Hematopoietic multipotent progenitor cell treated with erythropoietin and hydrocortisone succinate and interleukin-3 and kit ligand, for 4 days (in vitro differentiated cells): ENCODE results near the gene ARHGAP15.

ENCODE experiments used
- DNase-seq: peaks from one replicate; pipeline ENCODE4 v3.0.0-alpha.2; 2015

Gene ARHGAP15

GRCh38 chr2:143176606-143177005 is 47.4 kb downstream of the ARHGAP15 start:
- DNase-seq: no peak

- no peak for DNase-seq
Observed at GRCh38 chr2:143177096-143177786, 48.0 kb downstream of the ARHGAP15 start.

DNA sequence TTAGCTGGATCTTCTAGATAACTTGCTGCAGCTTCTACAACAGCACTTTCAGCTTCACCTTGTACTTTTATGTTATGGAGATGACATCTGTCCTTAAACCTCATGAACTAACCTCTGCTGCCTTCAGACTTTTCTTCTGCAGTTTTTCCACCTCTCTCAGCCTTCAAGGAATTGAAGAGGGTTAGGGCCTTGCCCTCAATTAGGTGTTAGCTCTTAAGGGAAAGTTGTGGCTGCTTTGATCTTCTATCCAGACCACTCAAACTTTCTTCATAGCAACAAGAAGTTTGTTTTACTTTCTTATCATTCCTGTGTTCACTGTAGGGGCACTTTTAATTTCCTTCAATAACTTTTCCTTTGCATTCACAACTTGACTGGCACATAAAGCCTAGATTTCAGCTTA is 52.3 kb downstream of the ARHGAP15 start:
- no peak for DNase-seq

DNA sequence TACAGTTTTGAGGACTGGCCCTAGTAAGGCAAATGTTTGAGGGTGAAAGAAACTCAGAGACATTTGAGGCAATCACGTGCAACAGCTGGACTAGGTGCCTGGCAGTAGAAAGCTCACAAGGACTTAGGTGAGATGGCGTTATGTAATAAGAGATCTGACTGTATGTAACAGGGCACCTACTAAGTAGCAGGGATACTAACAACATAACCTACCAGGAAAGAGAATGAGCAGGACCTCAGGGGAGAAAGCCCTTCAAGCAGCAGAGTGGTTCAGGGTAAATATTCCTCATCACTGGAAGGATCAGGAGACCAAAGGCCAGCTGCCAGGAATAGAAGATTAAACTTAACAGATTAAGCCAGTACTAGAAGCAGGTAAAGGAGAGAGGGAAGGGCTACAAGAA is 53.4 kb downstream of the ARHGAP15 start:
- no peak for DNase-seq

- no peak for DNase-seq
Observed at GRCh38 chr2:143183804-143184463, 54.7 kb downstream of the ARHGAP15 start.

GRCh38 chr2:143186876-143187275 is 57.7 kb downstream of the ARHGAP15 start:
- no peak for DNase-seq

GRCh38 chr2:143190431-143190830 is 61.2 kb downstream of the ARHGAP15 start:
- no peak for DNase-seq

DNA sequence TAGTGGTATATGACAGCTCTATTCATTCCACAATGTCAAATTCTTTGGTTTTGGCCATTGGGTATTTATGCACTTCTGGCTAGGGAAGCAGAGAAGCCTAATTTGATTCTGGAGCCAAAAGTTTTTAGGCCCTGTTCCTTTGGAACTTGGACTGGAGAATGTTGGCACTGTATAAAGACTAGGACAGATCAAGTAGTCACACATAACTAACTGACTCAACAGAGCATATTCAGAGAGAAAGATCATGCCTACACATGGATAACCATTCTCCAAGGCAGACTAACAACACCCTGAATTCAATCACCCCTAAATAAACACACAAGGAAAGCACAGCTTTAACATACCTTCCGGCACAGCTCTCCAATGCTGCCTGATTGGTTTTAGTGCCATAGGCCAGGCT is 62.9 kb downstream of the ARHGAP15 start:
- no peak for DNase-seq

- no peak for DNase-seq
Observed at GRCh38 chr2:143192716-143193115, 63.5 kb downstream of the ARHGAP15 start.

GRCh38 chr2:143193121-143193520 is 63.9 kb downstream of the ARHGAP15 start:
- DNase-seq: no peak

GRCh38 chr2:143195511-143195910 is 66.3 kb downstream of the ARHGAP15 start:
- DNase-seq: no peak

GRCh38 chr2:143204062-143204461 is 74.8 kb downstream of the ARHGAP15 start:
- no peak for DNase-seq

GRCh38 chr2:143205106-143205764 is 76.0 kb downstream of the ARHGAP15 start:
- DNase-seq: peak; percentile 78

- no peak for DNase-seq
Observed at GRCh38 chr2:143209570-143210445, 80.6 kb downstream of the ARHGAP15 start.

DNA sequence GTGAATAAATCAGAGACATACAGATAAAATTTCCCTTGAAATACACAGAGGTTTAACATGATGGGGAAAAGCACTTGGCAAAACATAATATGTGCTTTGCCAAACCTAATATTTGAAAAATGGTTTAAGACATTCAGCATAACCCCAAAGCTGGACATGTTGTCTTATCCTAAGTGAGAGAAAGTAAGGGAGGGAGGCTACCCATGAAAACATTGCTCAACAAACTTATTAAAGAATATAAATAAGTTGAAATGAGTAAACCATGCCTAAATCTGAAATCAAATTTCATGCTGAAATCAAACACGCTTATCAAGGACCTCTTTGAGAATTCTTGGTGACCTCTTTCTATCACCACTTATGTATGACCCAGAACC is 81.2 kb downstream of the ARHGAP15 start:
- no peak for DNase-seq

- peak; percentile 71 for DNase-seq
Observed at GRCh38 chr2:143217512-143218115, 88.4 kb downstream of the ARHGAP15 start.

- no peak for DNase-seq
Observed at GRCh38 chr2:143218621-143219020, 89.4 kb downstream of the ARHGAP15 start.

GRCh38 chr2:143219266-143219665 is 90.0 kb downstream of the ARHGAP15 start:
- DNase-seq: no peak

GRCh38 chr2:143223556-143223955 is 94.3 kb downstream of the ARHGAP15 start:
- DNase-seq: no peak

- no peak for DNase-seq
Observed at GRCh38 chr2:143225931-143226330, 96.7 kb downstream of the ARHGAP15 start.

- DNase-seq: no peak
Observed at GRCh38 chr2:143226714-143227541, 97.7 kb downstream of the ARHGAP15 start.

DNA sequence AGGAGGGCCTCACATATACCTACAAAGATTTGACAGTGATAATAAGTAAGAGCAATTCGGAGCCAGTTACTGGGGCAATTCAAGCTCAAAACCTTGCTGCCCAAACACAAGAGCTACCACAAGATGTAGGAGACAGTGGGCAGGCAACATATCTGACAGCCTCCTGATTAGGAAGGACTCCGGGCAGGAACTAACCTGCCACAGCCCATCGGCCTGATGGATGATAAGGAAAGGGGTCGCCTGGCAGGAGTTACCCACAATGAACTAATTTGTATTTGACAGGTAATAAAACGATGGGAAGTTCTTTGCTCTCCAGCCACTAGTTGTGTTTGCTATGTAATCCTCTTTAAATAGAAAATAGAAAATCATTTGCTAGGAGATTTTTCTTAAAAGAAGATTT is 100.2 kb downstream of the ARHGAP15 start:
- DNase-seq: no peak
